HepG2 (cell line): ENCODE results near the gene DUS2. TPM values are rescaled to one million over a fixed set of nuclear protein-coding genes. Genes with fewer than 3 reads are reported as not detected.
A peak's percentile ranks its signal among the peaks of the same experiment; 100 is the strongest.

Experiments
- MYNN ChIP-seq: sonication (generic); formaldehyde crosslinking; IDR thresholded peaks from 2 replicates; pipeline ENCODE4 v1.4.0; 2020; ENCODE audit warnings: mild to moderate bottlenecking, low read depth, missing genetic modification reagents
- RORA ChIP-seq: sonication (generic); formaldehyde crosslinking; IDR thresholded peaks from 2 replicates; pipeline ENCODE4 v1.5.0; 2020; ENCODE audit warnings: mild to moderate bottlenecking, missing genetic modification reagents, moderate library complexity
- SIX4 ChIP-seq: sonication (generic); formaldehyde crosslinking; IDR thresholded peaks from 2 replicates; pipeline ENCODE4 v1.4.0; 2020; ENCODE audit warnings: missing genetic modification reagents
- SMC3 ChIP-seq: IDR thresholded peaks from 2 replicates; pipeline ENCODE4 v1.6.1; 2011; ENCODE audit warnings: low read length, improper control_type of control experiment
- TBX2 ChIP-seq: sonication (generic); formaldehyde crosslinking; IDR thresholded peaks from 2 replicates; pipeline ENCODE4 v1.5.0; 2020; ENCODE audit warnings: missing genetic modification reagents, mild to moderate bottlenecking, borderline replicate concordance
- TGIF2 ChIP-seq: IDR thresholded peaks from 2 replicates; pipeline ENCODE4 v1.6.1; 2016; ENCODE audit warnings: control low read depth, missing compliant biosample characterization
- XRCC5 ChIP-seq: fragments of 200-400 bp; formaldehyde crosslinking; optimal IDR thresholded peaks from 2 replicates; pipeline ENCODE3; 2017; ENCODE audit warnings: mild to moderate bottlenecking, low read length
- ZFP41 ChIP-seq: sonication (generic); formaldehyde crosslinking; IDR thresholded peaks from 2 replicates; pipeline ENCODE4 v1.4.0; 2020; ENCODE audit warnings: mild to moderate bottlenecking, missing genetic modification reagents, borderline replicate concordance
- ZFYVE20 ChIP-seq: sonication (generic); formaldehyde crosslinking; IDR thresholded peaks from 2 replicates; pipeline ENCODE4 v1.8.0; 2023; ENCODE audit warnings: low read depth, mild to moderate bottlenecking, moderate library complexity, missing genetic modification reagents, borderline replicate concordance
- ZMAT3 ChIP-seq: sonication (generic); formaldehyde crosslinking; conservative IDR thresholded peaks from 2 replicates; pipeline ENCODE4 v1.7.0; 2021; ENCODE audit warnings: missing genetic modification reagents
- ZNF230 ChIP-seq: sonication (generic); formaldehyde crosslinking; IDR thresholded peaks from 2 replicates; pipeline ENCODE4 v1.4.0; 2020; ENCODE audit warnings: mild to moderate bottlenecking, missing genetic modification reagents
- ZNF24 ChIP-seq: fragments of 450-650 bp; IDR thresholded peaks from 2 replicates; pipeline ENCODE4 v1.6.1; 2017; ENCODE audit warnings: antibody characterized with exemption, mild to moderate bottlenecking
- ZNF263 ChIP-seq: sonication (generic); formaldehyde crosslinking; IDR thresholded peaks from 2 replicates; pipeline ENCODE4 v1.4.0; 2020; ENCODE audit warnings: missing genetic modification reagents
- ZNF552 ChIP-seq: sonication (generic); formaldehyde crosslinking; IDR thresholded peaks from 2 replicates; pipeline ENCODE4 v1.9.0; 2022; ENCODE audit warnings: missing genetic modification reagents, mild to moderate bottlenecking, borderline replicate concordance
- ZNF776 ChIP-seq: sonication (generic); formaldehyde crosslinking; IDR thresholded peaks from 2 replicates; pipeline ENCODE4 v1.4.0; 2020; ENCODE audit warnings: mild to moderate bottlenecking, missing genetic modification reagents
- ZSCAN20 ChIP-seq: sonication (generic); formaldehyde crosslinking; IDR thresholded peaks from 2 replicates; pipeline ENCODE4 v1.4.0; 2020; ENCODE audit warnings: missing genetic modification reagents, mild to moderate bottlenecking, borderline replicate concordance
- ZSCAN22 ChIP-seq: sonication (generic); formaldehyde crosslinking; IDR thresholded peaks from 2 replicates; pipeline ENCODE4 v1.4.0; 2020; ENCODE audit warnings: mild to moderate bottlenecking, missing genetic modification reagents
- polyA plus RNA-seq, 8 experiments: library from polyadenylated mRNA; depleted of rRNA in 3 of 8; stranded (reverse) in 7 of 8; unstranded in 1 of 8; fragments of >200 nt; fragmentation: Illumina TruSeq in 4 of 8; extraction: Trizol in 4 of 8; gene quantifications; 2 replicates each; pipeline versions ENCODE4 v1.2.1 to v1.2.3, GENCODE V29; 2011 to 2016; ENCODE audit warnings: low read depth in 4 of 8, missing spikeins in 1 of 8, mixed read lengths in 1 of 8; ENCODE audit not compliant: insufficient read depth in 1 of 8
- total RNA-seq, 5 experiments: library from RNA; depleted of rRNA; stranded (reverse); fragments of >200 nt; fragmentation: Illumina TruSeq; extraction: Trizol; gene quantifications; 2 replicates each; pipeline ENCODE4 v1.2.3, GENCODE V29; 2016; ENCODE audit warnings: low read depth in 1 of 5
- TF ChIP-seq, protein P1 (sequence below): sonication (generic); formaldehyde crosslinking; IDR thresholded peaks from 2 replicates; pipeline ENCODE4 v1.9.0; 2021; ENCODE audit warnings: missing genetic modification reagents, mild to moderate bottlenecking, borderline replicate concordance
- TF ChIP-seq, protein P2 (sequence below): sonication (generic); formaldehyde crosslinking; IDR thresholded peaks from 2 replicates; pipeline ENCODE4 v1.4.0; 2020; ENCODE audit warnings: missing genetic modification reagents, borderline replicate concordance
- TF ChIP-seq, protein P3 (sequence below): sonication (generic); formaldehyde crosslinking; IDR thresholded peaks from 2 replicates; pipeline ENCODE4 v1.4.0; 2020; ENCODE audit warnings: mild to moderate bottlenecking, missing genetic modification reagents
- TF ChIP-seq, protein P4 (sequence below), 2 experiments: sonication (generic) in 1 of 2; formaldehyde crosslinking in 1 of 2; IDR thresholded peaks; 2 replicates each; pipeline versions ENCODE4 v1.4.0 to v1.6.1; 2018 to 2020; ENCODE audit warnings: missing genetic modification reagents in 2 of 2, borderline replicate concordance in 1 of 2, low read depth in 1 of 2, mild to moderate bottlenecking in 1 of 2, missing biosample characterization in 1 of 2

Gene DUS2
- total and polyA plus RNA-seq, 2 of the 13 experiments (the other 11 are each of a cell fraction or from before 2014, with no cell fraction given), result 17.8 to 25.1 TPM

DNA sequence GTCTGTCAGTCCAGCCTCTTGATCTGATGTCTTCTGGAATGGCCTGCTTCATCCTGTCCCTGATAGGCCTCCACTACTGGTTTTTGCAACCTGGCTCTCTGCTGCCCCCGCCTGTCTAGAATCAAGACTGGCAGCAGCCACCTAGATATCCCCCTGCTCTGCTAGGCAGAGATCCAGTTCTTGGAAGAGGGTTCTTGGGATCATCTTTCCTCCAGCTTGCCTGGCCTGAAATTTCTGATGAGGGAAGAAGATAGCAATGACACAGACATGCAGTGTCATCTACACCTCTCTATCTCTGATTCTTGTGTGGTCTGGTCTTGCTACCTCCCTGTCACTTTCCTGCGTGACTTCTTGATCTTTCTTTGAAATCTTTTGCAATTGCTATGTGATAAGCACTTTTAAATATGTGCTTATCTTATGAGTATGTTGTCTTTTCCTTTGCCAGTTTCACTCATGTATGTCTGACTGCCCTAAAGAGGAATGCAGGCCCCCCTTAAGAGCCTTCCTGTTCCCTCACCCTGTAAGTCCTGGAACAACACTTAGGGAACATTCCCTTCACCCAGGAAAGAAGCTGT, 41.8 kb downstream of the DUS2 start (continued):
- TF ChIP-seq SIX4 (CRISPR knock-in tag) (no peak), ZMAT3 (CRISPR knock-in tag) (no peak), TGIF2 (no peak), ZNF776 (CRISPR knock-in tag) (no peak), ZNF230 (CRISPR knock-in tag) (no peak), RORA (CRISPR knock-in tag) (no peak), ZNF263 (CRISPR knock-in tag) (peak; percentile 49; the same call in 1 of the 2 replicates), ZNF24 (no peak), ZNF552 (CRISPR knock-in tag) (no peak), ZSCAN20 (CRISPR knock-in tag) (no peak), ZSCAN22 (CRISPR knock-in tag) (no peak), ZFP41 (CRISPR knock-in tag) (no peak), SMC3 (peak; percentile 96), MYNN (CRISPR knock-in tag) (no peak), ZFYVE20 (CRISPR knock-in tag) (no peak), XRCC5 (peak; percentile 94), TBX2 (CRISPR knock-in tag) (peak; percentile 39; the same call in 1 of the 2 replicates)
- TF ChIP-seq, protein P1, sequence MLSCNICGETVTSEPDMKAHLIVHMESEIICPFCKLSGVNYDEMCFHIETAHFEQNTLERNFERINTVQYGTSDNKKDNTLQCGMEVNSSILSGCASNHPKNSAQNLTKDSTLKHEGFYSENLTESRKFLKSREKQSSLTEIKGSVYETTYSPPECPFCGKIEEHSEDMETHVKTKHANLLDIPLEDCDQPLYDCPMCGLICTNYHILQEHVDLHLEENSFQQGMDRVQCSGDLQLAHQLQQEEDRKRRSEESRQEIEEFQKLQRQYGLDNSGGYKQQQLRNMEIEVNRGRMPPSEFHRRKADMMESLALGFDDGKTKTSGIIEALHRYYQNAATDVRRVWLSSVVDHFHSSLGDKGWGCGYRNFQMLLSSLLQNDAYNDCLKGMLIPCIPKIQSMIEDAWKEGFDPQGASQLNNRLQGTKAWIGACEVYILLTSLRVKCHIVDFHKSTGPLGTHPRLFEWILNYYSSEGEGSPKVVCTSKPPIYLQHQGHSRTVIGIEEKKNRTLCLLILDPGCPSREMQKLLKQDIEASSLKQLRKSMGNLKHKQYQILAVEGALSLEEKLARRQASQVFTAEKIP (CRISPR knock-in tag), result no peak
- TF ChIP-seq, protein P2, sequence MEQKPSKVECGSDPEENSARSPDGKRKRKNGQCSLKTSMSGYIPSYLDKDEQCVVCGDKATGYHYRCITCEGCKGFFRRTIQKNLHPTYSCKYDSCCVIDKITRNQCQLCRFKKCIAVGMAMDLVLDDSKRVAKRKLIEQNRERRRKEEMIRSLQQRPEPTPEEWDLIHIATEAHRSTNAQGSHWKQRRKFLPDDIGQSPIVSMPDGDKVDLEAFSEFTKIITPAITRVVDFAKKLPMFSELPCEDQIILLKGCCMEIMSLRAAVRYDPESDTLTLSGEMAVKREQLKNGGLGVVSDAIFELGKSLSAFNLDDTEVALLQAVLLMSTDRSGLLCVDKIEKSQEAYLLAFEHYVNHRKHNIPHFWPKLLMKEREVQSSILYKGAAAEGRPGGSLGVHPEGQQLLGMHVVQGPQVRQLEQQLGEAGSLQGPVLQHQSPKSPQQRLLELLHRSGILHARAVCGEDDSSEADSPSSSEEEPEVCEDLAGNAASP, result peak; percentile 53; the same call in 1 of the 2 replicates
- TF ChIP-seq, protein P3, sequence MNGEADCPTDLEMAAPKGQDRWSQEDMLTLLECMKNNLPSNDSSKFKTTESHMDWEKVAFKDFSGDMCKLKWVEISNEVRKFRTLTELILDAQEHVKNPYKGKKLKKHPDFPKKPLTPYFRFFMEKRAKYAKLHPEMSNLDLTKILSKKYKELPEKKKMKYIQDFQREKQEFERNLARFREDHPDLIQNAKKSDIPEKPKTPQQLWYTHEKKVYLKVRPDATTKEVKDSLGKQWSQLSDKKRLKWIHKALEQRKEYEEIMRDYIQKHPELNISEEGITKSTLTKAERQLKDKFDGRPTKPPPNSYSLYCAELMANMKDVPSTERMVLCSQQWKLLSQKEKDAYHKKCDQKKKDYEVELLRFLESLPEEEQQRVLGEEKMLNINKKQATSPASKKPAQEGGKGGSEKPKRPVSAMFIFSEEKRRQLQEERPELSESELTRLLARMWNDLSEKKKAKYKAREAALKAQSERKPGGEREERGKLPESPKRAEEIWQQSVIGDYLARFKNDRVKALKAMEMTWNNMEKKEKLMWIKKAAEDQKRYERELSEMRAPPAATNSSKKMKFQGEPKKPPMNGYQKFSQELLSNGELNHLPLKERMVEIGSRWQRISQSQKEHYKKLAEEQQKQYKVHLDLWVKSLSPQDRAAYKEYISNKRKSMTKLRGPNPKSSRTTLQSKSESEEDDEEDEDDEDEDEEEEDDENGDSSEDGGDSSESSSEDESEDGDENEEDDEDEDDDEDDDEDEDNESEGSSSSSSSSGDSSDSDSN (CRISPR knock-in tag), result no peak
- TF ChIP-seq, protein P4, sequence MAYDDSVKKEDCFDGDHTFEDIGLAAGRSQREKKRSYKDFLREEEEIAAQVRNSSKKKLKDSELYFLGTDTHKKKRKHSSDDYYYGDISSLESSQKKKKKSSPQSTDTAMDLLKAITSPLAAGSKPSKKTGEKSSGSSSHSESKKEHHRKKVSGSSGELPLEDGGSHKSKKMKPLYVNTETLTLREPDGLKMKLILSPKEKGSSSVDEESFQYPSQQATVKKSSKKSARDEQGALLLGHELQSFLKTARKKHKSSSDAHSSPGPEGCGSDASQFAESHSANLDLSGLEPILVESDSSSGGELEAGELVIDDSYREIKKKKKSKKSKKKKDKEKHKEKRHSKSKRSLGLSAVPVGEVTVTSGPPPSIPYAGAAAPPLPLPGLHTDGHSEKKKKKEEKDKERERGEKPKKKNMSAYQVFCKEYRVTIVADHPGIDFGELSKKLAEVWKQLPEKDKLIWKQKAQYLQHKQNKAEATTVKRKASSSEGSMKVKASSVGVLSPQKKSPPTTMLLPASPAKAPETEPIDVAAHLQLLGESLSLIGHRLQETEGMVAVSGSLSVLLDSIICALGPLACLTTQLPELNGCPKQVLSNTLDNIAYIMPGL (CRISPR knock-in tag; IDR thresholded peaks at IDR 0.05; ENCODE audit: borderline replicate concordance in 1 of 2, low read depth in 1 of 2), result peak; percentile 33 to 61; a peak in 1 of 4 replicates
